Bronchial epithelial cell (primary cell): ENCODE measurements around the gene FXYD1. TPM values are rescaled to one million over a fixed set of nuclear protein-coding genes. Genes with fewer than 3 reads are reported as not detected.

ENCODE experiments used
- DNase-seq: peaks from one replicate; pipeline ENCODE4 v3.0.0-alpha.2; 2010; ENCODE audit warnings: low read depth
- FAIRE-seq: peaks from 2 replicates; lab custom pipeline; 2011; peaks lifted over from hg19 to GRCh38; lab: Jason Lieb, UNC
- H3K27me3 ChIP-seq: 2 replicates; pipeline ENCODE4 v1.5.1; 2011; ENCODE audit warnings: low read length; ENCODE audit not compliant: control insufficient read depth, insufficient read depth
- H3K36me3 ChIP-seq: 2 replicates; pipeline ENCODE4 v1.5.1; 2011; ENCODE audit warnings: low read length; ENCODE audit not compliant: control insufficient read depth, insufficient read depth
- H3K4me3 ChIP-seq: 2 replicates; pipeline ENCODE4 v1.5.1; 2011; ENCODE audit warnings: mild to moderate bottlenecking, low read depth, low read length, control low read depth
- total RNA-seq: library from RNA; depleted of rRNA; stranded (reverse); fragments of >200 nt; gene quantifications from 2 replicates; pipeline ENCODE4 v1.2.1, GENCODE V29; 2014
- TF ChIP-seq, protein P1 (sequence below): IDR thresholded peaks from 2 replicates; pipeline ENCODE4 v1.5.1; 2011; ENCODE audit warnings: mild to moderate bottlenecking, moderate library complexity, low read length, control low read depth, inconsistent platforms; ENCODE audit not compliant: insufficient read depth, severe bottlenecking

Gene FXYD1
- total RNA-seq, 1 donor from 2014 or later, result not detected

DNA sequence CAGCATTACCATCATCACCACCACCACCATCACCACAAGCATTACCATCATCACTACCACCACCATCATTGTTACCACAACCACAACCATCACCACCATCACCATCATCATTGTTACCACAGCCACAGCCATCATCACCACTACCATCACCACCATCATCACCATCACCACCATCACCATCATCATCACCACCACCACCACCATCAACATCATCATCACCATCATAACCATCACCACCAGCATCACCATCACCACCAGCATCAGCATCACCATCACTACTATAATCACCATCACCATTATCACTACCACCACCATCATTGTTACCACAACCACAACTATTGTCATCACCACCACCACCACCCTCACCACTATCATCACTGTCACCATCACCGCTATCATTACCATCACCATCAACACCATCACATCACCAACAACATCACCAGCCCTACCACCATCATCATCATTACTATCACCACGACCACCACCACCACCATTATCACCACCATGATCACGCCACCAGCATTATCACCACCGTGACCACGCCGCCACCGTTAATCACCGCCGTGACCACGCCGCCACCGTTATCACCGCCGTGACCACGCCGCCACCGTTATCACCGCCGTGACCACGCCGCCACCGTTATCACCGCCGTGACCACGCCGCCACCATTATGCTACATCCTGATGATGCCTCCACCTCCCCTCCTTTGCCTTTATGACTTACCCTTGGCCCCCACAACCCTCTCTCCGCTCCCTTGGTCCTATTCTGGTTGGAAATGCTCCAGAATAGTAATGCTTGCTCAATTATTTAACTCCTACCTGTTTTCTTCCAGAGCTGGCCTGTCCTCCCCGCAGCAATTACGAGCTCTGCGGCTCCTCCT lies 33.0 kb upstream of the FXYD1 start:
- no peak for FAIRE-seq
- no peak overlapping the region for H3K4me3 ChIP-seq
- DNase-seq, result no peak
- TF ChIP-seq, protein P1, sequence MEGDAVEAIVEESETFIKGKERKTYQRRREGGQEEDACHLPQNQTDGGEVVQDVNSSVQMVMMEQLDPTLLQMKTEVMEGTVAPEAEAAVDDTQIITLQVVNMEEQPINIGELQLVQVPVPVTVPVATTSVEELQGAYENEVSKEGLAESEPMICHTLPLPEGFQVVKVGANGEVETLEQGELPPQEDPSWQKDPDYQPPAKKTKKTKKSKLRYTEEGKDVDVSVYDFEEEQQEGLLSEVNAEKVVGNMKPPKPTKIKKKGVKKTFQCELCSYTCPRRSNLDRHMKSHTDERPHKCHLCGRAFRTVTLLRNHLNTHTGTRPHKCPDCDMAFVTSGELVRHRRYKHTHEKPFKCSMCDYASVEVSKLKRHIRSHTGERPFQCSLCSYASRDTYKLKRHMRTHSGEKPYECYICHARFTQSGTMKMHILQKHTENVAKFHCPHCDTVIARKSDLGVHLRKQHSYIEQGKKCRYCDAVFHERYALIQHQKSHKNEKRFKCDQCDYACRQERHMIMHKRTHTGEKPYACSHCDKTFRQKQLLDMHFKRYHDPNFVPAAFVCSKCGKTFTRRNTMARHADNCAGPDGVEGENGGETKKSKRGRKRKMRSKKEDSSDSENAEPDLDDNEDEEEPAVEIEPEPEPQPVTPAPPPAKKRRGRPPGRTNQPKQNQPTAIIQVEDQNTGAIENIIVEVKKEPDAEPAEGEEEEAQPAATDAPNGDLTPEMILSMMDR, result no peak
- H3K36me3 ChIP-seq, result no peaks in the 10 kb centered on the region
- no peaks in the 10 kb centered on the region for H3K27me3 ChIP-seq

DNA sequence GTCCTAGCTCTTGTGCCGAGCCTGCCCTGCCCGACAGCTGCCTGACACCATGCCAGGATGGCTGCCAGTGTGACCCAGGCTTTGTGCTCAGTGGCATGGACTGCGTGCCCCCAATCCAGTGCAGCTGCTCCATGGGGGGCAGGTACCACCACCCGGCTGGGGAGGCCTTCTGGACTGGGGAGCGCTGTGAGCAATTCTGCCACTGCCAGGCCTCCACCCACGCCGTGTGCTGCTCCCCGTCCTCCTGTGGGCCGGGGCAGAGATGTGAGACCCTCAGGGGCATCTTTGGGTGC lies 32.4 kb upstream of the FXYD1 start:
- no peaks in the 10 kb centered on the region for H3K36me3 ChIP-seq
- H3K27me3 ChIP-seq, result no peaks in the 10 kb centered on the region
- FAIRE-seq (no peak), DNase-seq (no peak)
- no peak overlapping the region for H3K4me3 ChIP-seq
- TF ChIP-seq, protein P1, result no peak

DNA sequence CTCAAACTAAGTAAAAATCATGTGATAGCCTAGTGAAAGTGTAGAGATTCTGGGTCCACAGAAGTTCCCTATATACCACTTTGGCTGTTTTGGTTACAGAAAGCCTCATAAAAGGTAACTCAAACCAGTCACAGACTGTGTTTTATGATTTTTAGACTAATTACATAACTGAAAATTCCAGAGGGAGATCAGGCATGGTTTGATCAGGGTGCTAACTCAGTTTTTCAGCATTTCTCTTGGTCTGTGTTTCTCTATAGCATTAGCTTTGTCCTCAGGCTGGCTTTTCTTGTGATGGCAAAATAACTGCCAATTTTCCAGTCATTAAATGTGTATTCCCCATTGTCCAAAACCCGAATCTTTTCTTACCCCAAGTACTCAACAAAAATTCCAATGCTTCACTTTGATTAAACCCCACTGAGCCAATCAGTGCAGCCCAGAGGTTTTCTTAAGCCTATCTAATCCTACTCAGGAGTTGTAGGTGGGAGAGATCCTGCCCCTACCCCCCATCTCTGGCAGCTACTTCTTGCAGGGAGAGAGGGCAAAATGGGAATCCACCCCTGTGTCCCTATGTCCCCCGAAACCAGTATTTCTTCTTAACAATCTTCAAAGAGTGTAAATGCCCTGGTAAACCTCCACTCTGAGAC lies 31.6 kb upstream of the FXYD1 start:
- DNase-seq, result no peak
- Histone ChIP-seq H3K27me3 (no peaks in the 10 kb centered on the region), H3K4me3 (no peak overlapping the region), H3K36me3 (no peaks in the 10 kb centered on the region)
- no peak for FAIRE-seq
- TF ChIP-seq, protein P1, result no peak

DNA sequence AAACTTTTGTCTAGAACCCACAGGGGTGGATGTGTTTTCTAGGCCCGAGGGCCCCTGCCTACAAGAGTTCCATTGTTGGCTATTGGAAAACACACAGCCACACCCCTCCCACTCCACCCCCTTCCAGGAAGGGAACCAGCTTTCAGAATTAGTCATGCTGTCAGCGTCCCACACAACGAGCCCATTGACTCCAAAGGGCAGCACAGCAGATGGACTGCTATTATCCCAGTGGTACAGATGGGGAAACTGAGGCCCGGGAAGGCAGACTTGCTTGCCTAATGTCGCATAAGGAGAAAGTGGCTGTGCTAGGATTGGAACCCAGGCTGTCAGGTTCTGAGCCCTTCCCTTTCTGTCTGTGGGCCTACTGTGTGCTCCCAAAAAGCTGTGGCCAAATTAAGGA lies 31.1 kb upstream of the FXYD1 start:
- TF ChIP-seq, protein P1, result no peak
- Histone ChIP-seq H3K4me3 (no peak overlapping the region), H3K36me3 (no peaks in the 10 kb centered on the region), H3K27me3 (no peaks in the 10 kb centered on the region)
- no peak for FAIRE-seq
- peak; percentile 82 for DNase-seq

DNA sequence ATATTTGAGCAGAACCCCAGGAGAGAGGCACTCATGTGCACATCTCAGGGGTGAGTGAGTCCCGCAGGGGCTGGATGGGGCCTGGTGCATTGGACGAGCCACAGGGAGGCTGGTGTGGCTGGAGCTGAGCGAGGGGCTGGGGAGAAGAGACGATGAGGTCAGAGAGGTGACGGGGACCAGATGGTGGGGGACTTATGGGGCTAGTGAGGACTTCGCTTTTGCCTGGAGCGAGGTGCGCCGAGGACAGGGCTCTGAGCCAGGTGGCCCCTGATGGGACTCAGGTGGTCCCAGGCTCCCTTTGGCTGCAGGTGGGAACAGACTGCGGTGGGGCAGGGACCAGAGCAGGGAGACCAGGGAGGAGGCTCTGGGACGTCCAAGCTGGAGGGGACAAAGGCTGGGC lies 29.9 kb upstream of the FXYD1 start:
- TF ChIP-seq, protein P1, result no peak
- H3K27me3 ChIP-seq, result no peaks in the 10 kb centered on the region
- no peak overlapping the region for H3K4me3 ChIP-seq
- no peak for FAIRE-seq
- H3K36me3 ChIP-seq, result no peaks in the 10 kb centered on the region
- DNase-seq, result no peak
